8988T (cell line): ENCODE measurements around the gene FTSJ3.
"Not testable (repeated sequence)": the region's sequence is repeated elsewhere in the genome, so short reads cannot be mapped to it uniquely, and the experiment has no call there.

Experiments
- DNase-seq: peaks from one replicate; pipeline ENCODE4 v3.0.0; 2011

Gene FTSJ3

DNA sequence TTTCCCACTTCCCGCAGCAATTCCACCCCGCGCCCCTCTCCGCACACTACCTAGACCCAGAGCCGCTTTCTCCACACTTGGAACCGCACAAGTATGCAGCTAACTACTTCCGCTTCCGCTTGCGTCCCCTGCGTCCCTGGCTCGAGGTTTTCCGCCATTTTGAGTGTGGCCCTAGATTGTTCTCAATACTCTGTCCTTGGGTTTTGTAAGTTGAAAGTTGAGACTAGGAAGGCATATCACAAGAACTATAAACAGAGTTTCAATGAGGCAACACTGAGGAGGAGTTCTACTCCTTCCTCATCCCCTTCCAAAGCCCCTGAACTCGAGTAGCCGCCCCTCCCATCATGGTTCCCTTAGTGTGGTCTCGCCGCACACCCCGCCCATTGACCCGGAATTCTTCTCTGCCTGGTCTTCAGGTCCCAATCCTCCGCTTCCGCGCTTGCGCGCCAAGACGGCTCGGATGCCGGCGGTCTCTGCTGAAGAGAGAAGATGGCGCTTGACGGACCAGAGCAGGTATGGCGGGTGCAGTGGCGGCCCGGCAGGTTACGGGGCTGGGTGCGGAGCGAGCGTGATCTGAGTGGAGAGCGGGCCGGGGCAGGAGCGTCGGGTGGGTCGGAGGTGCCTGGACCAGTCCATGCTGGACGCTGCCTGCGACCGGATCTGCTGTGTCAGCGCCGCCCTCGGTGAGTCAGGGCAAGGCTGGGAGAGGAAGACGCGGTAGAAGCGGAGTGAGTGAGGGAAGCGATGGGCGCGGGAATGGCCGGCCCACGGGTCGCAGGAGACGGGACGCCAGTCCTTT is at the start of gene FTSJ3, which contains the start of gene PSMC5:
Gene FTSJ3 (minus strand): TSS at position 662 of the 799 bp plus-strand sequence. CDS start 761 bp downstream, outside the sequence.
Gene PSMC5 (plus strand): TSS at position 430 of the 799 bp plus-strand sequence. CDS start 60 bp downstream, at position 490.
- peak; percentile 57 for DNase-seq

- DNase-seq, result not testable (repeated sequence)
These were observed 47.2 kb upstream of the FTSJ3 start for GRCh38 chr17:63874693-63875092.

DNA sequence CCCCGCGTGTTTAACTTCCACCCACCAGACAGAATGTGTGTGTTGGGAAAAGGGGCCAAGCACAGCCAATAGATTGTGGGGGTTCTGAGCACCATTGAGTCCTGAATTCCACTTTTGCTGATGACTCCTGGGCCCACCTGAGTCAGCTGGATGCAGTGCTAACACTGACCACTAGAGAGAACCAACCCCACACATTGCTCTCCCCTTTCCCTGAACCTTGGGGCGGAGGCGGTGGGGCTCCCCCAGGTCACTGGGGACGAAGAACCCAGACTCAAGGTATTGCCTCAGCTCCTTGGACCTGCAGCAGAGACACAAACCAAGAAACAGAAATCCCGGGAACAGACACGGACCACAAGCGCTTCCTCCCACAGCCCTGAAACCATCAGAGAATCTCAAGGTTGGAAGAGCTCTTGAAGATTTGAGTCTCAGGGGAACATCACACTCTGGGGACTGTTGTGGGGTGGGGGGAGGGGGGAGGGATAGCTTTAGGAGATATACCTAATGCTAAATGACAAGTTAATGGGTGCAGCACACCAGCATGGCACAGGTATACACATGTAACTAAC is 46.7 kb upstream of the FTSJ3 start:
- not testable (repeated sequence) for DNase-seq

DNA sequence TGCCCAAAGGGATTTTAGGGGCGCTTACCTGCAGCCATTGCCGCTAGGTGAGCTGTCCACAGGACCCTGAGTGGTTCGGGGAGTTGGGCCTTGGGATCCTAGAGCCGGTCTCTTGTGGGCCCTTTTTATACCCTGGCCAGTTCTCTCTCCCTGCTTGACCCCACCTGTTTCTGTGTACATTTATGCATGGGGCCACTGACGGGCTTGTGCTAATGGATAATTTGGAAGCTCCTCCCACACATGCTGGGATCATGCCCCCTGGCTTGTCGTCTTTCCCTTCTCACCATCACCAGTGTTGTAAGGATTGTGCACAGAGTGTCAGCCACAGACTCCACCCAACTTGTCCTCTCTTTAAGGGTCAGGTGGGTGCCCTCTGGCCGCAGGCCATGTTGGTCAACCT is 46.1 kb upstream of the FTSJ3 start, which contains the start of gene CSH2:
Gene CSH2 (minus strand): TSS at position 101 of the 400 bp plus-strand sequence. CDS start 63 bp downstream, at position 38.
- not testable (repeated sequence) for DNase-seq

DNA sequence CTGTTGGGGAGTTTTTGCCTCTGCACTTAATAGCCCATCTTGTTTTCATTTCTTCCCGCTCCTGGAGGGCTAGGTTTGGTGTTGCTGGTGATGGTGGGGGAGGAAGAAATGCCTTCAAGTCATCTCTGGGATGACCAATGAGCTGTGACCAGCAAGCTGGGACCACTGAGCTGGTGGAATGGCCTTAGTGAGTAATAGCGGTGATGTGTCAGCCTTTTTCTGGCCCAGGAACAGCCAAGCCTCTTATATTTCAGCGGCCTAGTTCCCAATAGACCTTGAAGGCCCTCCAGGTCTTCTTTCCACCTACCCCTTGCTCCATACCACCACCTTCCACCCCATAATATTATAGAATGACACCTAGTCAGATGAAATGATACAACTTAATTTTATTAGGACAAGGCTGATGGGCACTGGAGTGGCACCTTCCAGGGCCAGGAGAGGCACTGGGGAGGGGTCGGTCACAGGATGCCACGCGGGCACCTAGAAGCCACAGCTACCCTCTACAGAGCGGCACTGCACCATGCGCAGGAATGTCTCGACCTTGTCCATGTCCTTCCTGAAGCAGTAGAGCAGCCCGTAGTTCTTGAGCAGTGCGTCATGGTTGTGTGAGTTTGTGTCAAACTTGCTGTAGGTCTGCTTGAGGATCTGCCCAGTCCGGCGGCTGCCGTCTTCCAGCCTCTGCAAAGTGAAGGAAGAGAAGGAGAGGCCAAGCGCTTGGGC is 44.3 kb upstream of the FTSJ3 start:
- not testable (repeated sequence) for DNase-seq

DNA sequence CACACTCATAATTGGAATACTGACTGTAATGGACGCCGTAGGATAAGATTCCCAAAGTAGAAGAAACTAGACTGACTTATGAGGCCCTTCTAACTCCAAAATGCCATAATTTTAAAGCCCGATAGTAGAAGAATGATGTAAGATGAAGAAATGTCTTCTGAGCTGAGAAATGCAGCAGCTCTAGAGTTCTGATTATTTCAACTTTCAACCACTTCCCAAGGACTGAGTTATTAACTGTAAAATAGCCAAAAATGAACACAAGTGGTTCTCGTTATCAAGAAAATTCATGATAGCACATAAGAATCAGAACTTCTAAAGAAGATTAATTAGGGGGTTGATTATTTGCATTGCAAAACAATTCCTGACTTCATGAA is 42.8 kb upstream of the FTSJ3 start:
- DNase-seq, result not testable (repeated sequence)

DNA sequence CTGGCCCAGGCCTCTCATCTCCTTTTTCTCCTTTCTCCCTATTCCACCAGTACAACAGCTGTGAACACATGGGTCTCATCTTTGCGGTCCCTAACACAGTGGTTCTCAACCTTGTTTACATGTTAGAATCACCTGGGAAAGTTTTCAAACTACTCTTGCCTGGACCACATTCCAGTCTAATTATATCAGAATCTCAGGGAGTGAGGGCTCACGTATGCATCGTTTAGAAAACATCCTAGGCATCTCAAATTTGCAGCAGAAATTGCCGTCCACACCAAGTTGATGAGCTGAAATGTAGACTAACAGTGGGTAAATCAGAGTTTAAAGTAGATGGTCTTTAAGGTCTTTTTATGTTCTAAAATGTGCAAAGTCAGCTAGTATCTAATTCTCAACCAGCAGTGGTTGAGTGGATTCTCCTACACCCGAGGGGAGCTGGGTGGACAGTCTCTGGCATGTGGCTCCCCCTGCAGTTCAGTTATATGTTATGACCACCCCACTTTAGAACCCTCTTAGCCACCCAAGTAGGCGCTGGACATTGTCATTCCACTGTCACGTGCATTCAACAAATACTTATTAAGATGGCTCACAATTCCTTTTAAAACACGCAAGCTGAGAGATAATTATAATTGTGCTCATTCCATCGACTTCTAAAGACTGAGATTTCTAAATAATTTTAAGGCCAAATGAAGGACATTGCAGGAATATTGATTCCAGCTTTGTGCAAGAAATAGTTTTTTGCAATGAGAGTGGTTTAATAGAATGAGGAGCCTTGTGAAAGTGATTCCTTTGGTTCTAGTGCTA is 42.2 kb upstream of the FTSJ3 start:
- not testable (repeated sequence) for DNase-seq

DNA sequence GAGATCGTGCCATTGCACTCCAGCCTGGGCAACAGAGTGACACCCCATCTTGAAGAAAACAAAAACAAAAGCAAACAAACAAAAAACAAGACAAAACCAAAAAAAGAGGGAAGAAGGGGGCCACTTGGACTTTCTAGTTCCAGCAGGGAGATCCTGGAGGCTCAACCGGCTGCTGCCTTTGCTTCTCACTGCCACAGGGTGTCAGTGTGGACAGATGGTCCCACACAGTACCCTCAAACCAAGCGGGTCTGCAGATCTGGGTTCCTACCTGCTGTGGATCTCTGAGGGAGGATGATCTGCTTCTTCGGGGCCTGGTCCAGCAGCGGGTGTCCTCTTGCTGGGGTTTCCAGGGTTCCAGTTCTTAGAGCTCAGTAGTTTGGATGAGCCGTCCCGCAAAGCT is 39.2 kb upstream of the FTSJ3 start:
- DNase-seq, result not testable (repeated sequence)

DNA sequence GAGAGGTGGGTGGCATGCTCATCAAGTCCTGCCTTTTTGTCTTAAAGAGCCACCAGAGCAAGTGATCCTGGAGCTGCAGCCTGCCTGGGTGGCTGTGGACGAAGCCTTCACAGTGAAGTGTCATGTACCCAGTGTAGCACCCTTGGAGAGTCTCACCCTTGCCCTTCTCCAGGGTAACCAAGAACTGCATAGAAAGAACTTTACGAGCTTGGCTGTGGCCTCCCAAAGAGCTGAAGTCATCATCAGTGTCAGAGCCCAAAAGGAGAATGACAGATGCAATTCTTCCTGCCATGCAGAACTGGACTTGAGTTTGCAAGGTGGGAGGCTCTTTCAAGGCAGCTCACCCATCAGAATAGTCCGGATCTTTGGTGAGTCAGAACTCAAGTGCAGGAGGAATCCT is 31.8 kb upstream of the FTSJ3 start:
- no peak for DNase-seq

GRCh38 chr17:63856425-63856824 is 29.0 kb upstream of the FTSJ3 start:
- not testable (repeated sequence) for DNase-seq

GRCh38 chr17:63855185-63855584 is 27.7 kb upstream of the FTSJ3 start:
- DNase-seq, result no peak

GRCh38 chr17:63854709-63855108 is 27.2 kb upstream of the FTSJ3 start:
- no peak for DNase-seq

GRCh38 chr17:63853260-63853659 is 25.8 kb upstream of the FTSJ3 start:
- DNase-seq, result no peak

GRCh38 chr17:63850401-63850800 is 22.9 kb upstream of the FTSJ3 start:
- no peak for DNase-seq

- DNase-seq, result peak; percentile 88
These were observed 21.6 kb upstream of the FTSJ3 start for GRCh38 chr17:63848834-63849689.

- no peak for DNase-seq
These were observed 20.2 kb upstream of the FTSJ3 start for GRCh38 chr17:63847525-63848249.

- DNase-seq, result no peak
These were observed 18.0 kb upstream of the FTSJ3 start for GRCh38 chr17:63845509-63845908.

GRCh38 chr17:63843910-63844677 is 16.6 kb upstream of the FTSJ3 start:
- DNase-seq, result no peak

DNA sequence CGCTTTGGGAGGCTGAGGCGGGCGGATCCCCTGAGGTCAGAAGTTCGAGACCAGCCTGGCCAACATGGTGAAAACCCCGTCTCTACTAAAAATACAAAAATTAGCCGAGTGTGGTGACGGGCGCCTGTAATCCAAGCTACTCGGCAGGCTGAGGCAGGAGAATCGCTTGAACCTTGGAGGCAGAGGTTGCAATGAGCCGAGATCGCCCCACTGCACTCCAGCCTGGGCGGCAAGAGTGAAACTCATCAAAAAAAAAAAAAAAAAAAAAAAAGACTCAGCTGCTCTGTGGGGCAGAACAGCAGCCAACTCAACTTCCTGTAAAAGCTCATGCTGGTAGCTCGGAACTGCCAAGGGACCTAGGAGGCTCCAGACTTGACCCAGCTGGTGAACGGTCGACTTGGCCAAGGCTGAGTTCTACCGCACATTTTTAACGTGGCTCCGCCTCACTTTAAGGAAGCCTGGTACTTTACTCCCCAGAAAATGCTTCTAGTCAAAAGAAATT is 16.0 kb upstream of the FTSJ3 start:
- DNase-seq, result not testable (repeated sequence)
